ENCODE measurements around the gene PTGR2. TPM values are rescaled to one million over a fixed set of nuclear protein-coding genes. Genes with fewer than 3 reads are reported as not detected.

The PTGR2 gene
- total RNA-seq, 1 experiment from 2014 or later: 6.7 TPM

DNA sequence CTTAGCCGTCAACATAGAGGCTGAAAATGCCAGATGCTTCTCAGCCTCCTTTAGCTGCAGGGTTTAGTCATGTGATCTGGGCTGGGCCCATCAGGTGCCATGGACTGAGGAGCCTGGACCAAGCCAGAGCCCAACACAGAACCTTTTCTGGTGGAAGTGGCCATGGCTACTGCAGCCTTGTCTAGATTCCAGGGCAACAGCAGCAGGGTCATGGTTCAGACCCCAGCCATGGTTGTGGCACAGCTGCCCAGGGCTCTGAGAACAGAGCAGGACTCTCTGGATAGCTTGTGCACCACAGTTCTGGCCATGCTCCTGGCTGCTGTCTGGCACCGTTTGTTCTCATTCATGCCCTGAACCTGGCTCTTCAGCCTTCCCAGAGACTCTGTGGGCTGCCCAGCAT is 47.0 kb upstream of the PTGR2 start:
- Histone ChIP-seq H2AK5ac (ENCODE audit: insufficient read length, low read length) (no peak overlapping the region), H3K4me2 (ENCODE audit: insufficient read depth, insufficient read length, low read length) (no peak overlapping the region), H3K9ac (ENCODE audit: extremely low read depth, insufficient read length, low read length) (no peak overlapping the region), H3K4me1 (ENCODE audit: insufficient read depth, low read length) (no peaks in the 10 kb centered on the region), H3K56ac (ENCODE audit: insufficient read length, low read depth, low read length) (no peak overlapping the region), H4K91ac (ENCODE audit: insufficient read length, low read depth, low read length) (no peak overlapping the region), H3K27me3 (ENCODE audit: insufficient read depth, low read length) (no peaks in the 10 kb centered on the region), H2BK15ac (ENCODE audit: low read depth, low read length) (no peak overlapping the region), H3K23ac (ENCODE audit: insufficient read length, low read depth, low read length) (no peak overlapping the region), H3K79me2 (ENCODE audit: insufficient read depth, low read length) (no peaks in the 10 kb centered on the region), H3K79me1 (ENCODE audit: insufficient read depth, low read depth, low read length, poor library complexity, severe bottlenecking) (no peaks in the 10 kb centered on the region), H3T11ph (ENCODE audit: low read length) (no peak overlapping the region), H3K14ac (ENCODE audit: insufficient read depth, low read length) (no peak overlapping the region), H4K20me1 (ENCODE audit: control insufficient read depth, insufficient read depth, insufficient read length) (no peaks in the 10 kb centered on the region), H2BK12ac (ENCODE audit: insufficient read length, low read depth, low read length) (no peak overlapping the region), H2BK5ac (ENCODE audit: insufficient read length, low read length) (no peak overlapping the region), H2BK120ac (ENCODE audit: low read depth, low read length, poor library complexity, severe bottlenecking) (no peak overlapping the region), H3K18ac (ENCODE audit: insufficient read length, low read depth, low read length) (no peak overlapping the region), H3K4ac (ENCODE audit: low read depth, low read length) (no peak overlapping the region), H4K5ac (ENCODE audit: insufficient read length, low read depth, low read length) (no peak overlapping the region), H4K8ac (replicated peaks; ENCODE audit: insufficient read length, low read depth, low read length) (no peak overlapping the region), H3K23me2 (ENCODE audit: insufficient read length, low read depth, low read length, poor library complexity, severe bottlenecking) (no peaks in the 10 kb centered on the region), H2BK20ac (ENCODE audit: low read depth, low read length, poor library complexity, severe bottlenecking) (no peak overlapping the region), H3K9me3 (ENCODE audit: control insufficient read depth, low read depth, low read length) (no peaks in the 10 kb centered on the region), H3K27ac (ENCODE audit: insufficient read length, low read depth, low read length) (no peak overlapping the region), H2AFZ (ENCODE audit: low read length) (no peak overlapping the region)
- no peaks in the 10 kb centered on the region for H3K36me3 Mint-ChIP-seq (ENCODE audit: insufficient read depth in 1 of 3, low read depth in 3 of 3)
- 0 out of 4 replicates have a peak, but pooled peaks cover 0 to 5% of the 10 kb centered on the region in 2 experiments for H3K4me1 Mint-ChIP-seq
- H3K9me3 Mint-ChIP-seq: no peaks in the 10 kb centered on the region
- no peak overlapping the region for H3K27ac Mint-ChIP-seq
- no CpG with 5 or more reads among the region's 2 CpGs for WGBS (ENCODE audit: extremely low coverage, insufficient read length, low lambda C conversion rate)
- TF ChIP-seq, protein P1, sequence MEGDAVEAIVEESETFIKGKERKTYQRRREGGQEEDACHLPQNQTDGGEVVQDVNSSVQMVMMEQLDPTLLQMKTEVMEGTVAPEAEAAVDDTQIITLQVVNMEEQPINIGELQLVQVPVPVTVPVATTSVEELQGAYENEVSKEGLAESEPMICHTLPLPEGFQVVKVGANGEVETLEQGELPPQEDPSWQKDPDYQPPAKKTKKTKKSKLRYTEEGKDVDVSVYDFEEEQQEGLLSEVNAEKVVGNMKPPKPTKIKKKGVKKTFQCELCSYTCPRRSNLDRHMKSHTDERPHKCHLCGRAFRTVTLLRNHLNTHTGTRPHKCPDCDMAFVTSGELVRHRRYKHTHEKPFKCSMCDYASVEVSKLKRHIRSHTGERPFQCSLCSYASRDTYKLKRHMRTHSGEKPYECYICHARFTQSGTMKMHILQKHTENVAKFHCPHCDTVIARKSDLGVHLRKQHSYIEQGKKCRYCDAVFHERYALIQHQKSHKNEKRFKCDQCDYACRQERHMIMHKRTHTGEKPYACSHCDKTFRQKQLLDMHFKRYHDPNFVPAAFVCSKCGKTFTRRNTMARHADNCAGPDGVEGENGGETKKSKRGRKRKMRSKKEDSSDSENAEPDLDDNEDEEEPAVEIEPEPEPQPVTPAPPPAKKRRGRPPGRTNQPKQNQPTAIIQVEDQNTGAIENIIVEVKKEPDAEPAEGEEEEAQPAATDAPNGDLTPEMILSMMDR (conservative IDR thresholded peaks at IDR 0.05): no peak
- DNase-seq: no peak
- no peak overlapping the region for H3K4me3 Mint-ChIP-seq
- peaks cover 7% of the 10 kb centered on the region for H3K27me3 Mint-ChIP-seq (ENCODE audit: low read depth)
